Mesenchymal stem cell (in vitro differentiated cells and primary cell): ENCODE measurements around the gene UPP2.

Experiments used
- DNase-seq: peaks from one replicate; pipeline ENCODE4 v3.0.0-alpha.2; 2013
- H2AFZ ChIP-seq: one replicate; pipeline ENCODE4 v1.6.1; 2013; ENCODE audit warnings: low read depth, mild to moderate bottlenecking, control low read depth, inconsistent platforms, low read length, moderate library complexity
- H2AK5ac ChIP-seq: 2 replicates; pipeline ENCODE4 v1.6.1; 2013; ENCODE audit warnings: low read length, moderate library complexity, mild to moderate bottlenecking, inconsistent platforms; ENCODE audit not compliant: severe bottlenecking
- H2BK120ac ChIP-seq: one replicate; pipeline ENCODE4 v1.6.1; 2013; ENCODE audit warnings: low read depth, mild to moderate bottlenecking, inconsistent platforms, low read length, moderate library complexity
- H2BK12ac ChIP-seq, 2 experiments: one replicate each; pipeline ENCODE4 v1.6.1; 2013; ENCODE audit warnings: inconsistent platforms in 2 of 2, low read length in 2 of 2, mild to moderate bottlenecking in 2 of 2, moderate library complexity in 2 of 2, control low read depth in 1 of 2
- H2BK15ac ChIP-seq: one replicate; pipeline ENCODE4 v1.6.1; 2013; ENCODE audit warnings: mild to moderate bottlenecking, low read depth, inconsistent platforms; ENCODE audit not compliant: poor library complexity, severe bottlenecking
- H2BK5ac ChIP-seq: 2 replicates; pipeline ENCODE4 v1.6.1; 2013; ENCODE audit warnings: low read depth, mild to moderate bottlenecking, low read length, control low read depth, inconsistent platforms; ENCODE audit not compliant: poor library complexity, severe bottlenecking
- H3K14ac ChIP-seq, 2 experiments: one replicate each; pipeline ENCODE4 v1.6.1; 2013; ENCODE audit warnings: inconsistent platforms in 2 of 2, low read length in 2 of 2, control low read depth in 1 of 2, mild to moderate bottlenecking in 1 of 2, moderate library complexity in 1 of 2
- H3K18ac ChIP-seq, 2 experiments: one replicate each; pipeline ENCODE4 v1.6.1; 2013; ENCODE audit warnings: inconsistent platforms in 2 of 2, low read length in 2 of 2, control low read depth in 1 of 2, low read depth in 1 of 2, mild to moderate bottlenecking in 1 of 2
- H3K23ac ChIP-seq, 2 experiments: one replicate each; pipeline ENCODE4 v1.6.1; 2013; ENCODE audit warnings: inconsistent platforms in 2 of 2, low read length in 2 of 2, mild to moderate bottlenecking in 2 of 2, moderate library complexity in 2 of 2, control low read depth in 1 of 2
- H3K27ac ChIP-seq: 2 replicates; pipeline ENCODE4 v1.5.1; 2013; ENCODE audit warnings: mild to moderate bottlenecking, moderate library complexity, low read length, control low read depth, inconsistent platforms; ENCODE audit not compliant: poor library complexity, severe bottlenecking
- H3K27me3 ChIP-seq, 2 experiments: 2 replicates each; pipeline versions ENCODE4 v1.6.1 to v1.7.0; 2013; ENCODE audit warnings: low read length in 2 of 2, mild to moderate bottlenecking in 2 of 2, moderate library complexity in 2 of 2, control low read depth in 1 of 2, inconsistent platforms in 1 of 2; ENCODE audit not compliant: control insufficient read depth in 1 of 2, insufficient read depth in 1 of 2
- H3K36me3 ChIP-seq, 2 experiments: 2 replicates each; pipeline versions ENCODE4 v1.6.1 to v1.7.0; 2013; ENCODE audit warnings: low read length in 2 of 2, control low read depth in 1 of 2, inconsistent platforms in 1 of 2, low read depth in 1 of 2, mild to moderate bottlenecking in 1 of 2; ENCODE audit not compliant: insufficient read depth in 2 of 2, control insufficient read depth in 1 of 2
- H3K4ac ChIP-seq, 2 experiments: one replicate each; pipeline ENCODE4 v1.6.1; 2013; ENCODE audit warnings: inconsistent platforms in 2 of 2, low read length in 2 of 2, mild to moderate bottlenecking in 2 of 2, moderate library complexity in 2 of 2, control low read depth in 1 of 2, low read depth in 1 of 2
- H3K4me1 ChIP-seq: 2 replicates; pipeline ENCODE4 v1.6.1; 2013; ENCODE audit warnings: low read depth, low read length, control low read depth; ENCODE audit not compliant: control insufficient read depth, insufficient read depth
- H3K4me2 ChIP-seq: 2 replicates; pipeline ENCODE4 v1.6.1; 2013; ENCODE audit warnings: low read length, mild to moderate bottlenecking, inconsistent platforms; ENCODE audit not compliant: poor library complexity, severe bottlenecking
- H3K4me3 ChIP-seq, 2 experiments: 2 replicates each; pipeline versions ENCODE4 v1.5.1 to v1.7.0; 2013; ENCODE audit warnings: low read length in 2 of 2, mild to moderate bottlenecking in 2 of 2, control low read depth in 1 of 2, low read depth in 1 of 2; ENCODE audit not compliant: insufficient read depth in 1 of 2
- H3K79me1 ChIP-seq: replicated peaks from 2 replicates; pipeline ENCODE4 v1.6.1; 2013; ENCODE audit warnings: mild to moderate bottlenecking, control low read depth, low read length, inconsistent platforms; ENCODE audit not compliant: poor library complexity, severe bottlenecking
- H3K9ac ChIP-seq: 2 replicates; pipeline ENCODE4 v1.7.0; 2013; ENCODE audit warnings: mild to moderate bottlenecking, low read length, moderate library complexity
- H3K9me3 ChIP-seq: 2 replicates; pipeline ENCODE4 v1.7.0; 2013; ENCODE audit warnings: mild to moderate bottlenecking, low read length; ENCODE audit not compliant: control insufficient read depth
- H4K8ac ChIP-seq: one replicate; pipeline ENCODE4 v1.6.1; 2013; ENCODE audit warnings: inconsistent platforms, mild to moderate bottlenecking, low read length, moderate library complexity
- H4K91ac ChIP-seq: one replicate; pipeline ENCODE4 v1.6.1; 2013; ENCODE audit warnings: mild to moderate bottlenecking, low read length, inconsistent platforms
- WGBS: methylation state at CpG from one replicate; pipeline ENCODE4 v1.1.7; 2013; ENCODE audit warnings: mixed read lengths; 5-methylcytosine and 5-hydroxymethylcytosine counted together

Gene UPP2

GRCh38 chr2:158102446-158102845 is 770 bp downstream of the UPP2 start:
- no peak overlapping the region for H3K9ac ChIP-seq
- no peak overlapping the region for H3K4ac ChIP-seq
- H3K4me3 ChIP-seq, result no peak overlapping the region
- no peaks in the 10 kb centered on the region for H3K36me3 ChIP-seq
- H3K4me1 ChIP-seq, result no peaks in the 10 kb centered on the region
- no peak overlapping the region for H2AK5ac ChIP-seq
- WGBS, result no CpG with 5 or more reads among the region's 1 CpG
- H2BK15ac ChIP-seq, result no peak overlapping the region
- no peak overlapping the region for H3K4me2 ChIP-seq
- no peak overlapping the region for H3K18ac ChIP-seq
- H4K8ac ChIP-seq, result no peak overlapping the region
- no peak overlapping the region for H2BK5ac ChIP-seq
- no peak overlapping the region for H3K27ac ChIP-seq
- H3K23ac ChIP-seq, result no peak overlapping the region
- H2AFZ ChIP-seq, result no peak overlapping the region
- no peak overlapping the region for H3K14ac ChIP-seq
- no peak overlapping the region for H4K91ac ChIP-seq
- no peaks in the 10 kb centered on the region for H3K9me3 ChIP-seq
- no peaks in the 10 kb centered on the region for H3K27me3 ChIP-seq
- no peak for DNase-seq
- H2BK12ac ChIP-seq, result no peak overlapping the region
- no peaks in the 10 kb centered on the region for H3K79me1 ChIP-seq
- no peak overlapping the region for H2BK120ac ChIP-seq

- no peak overlapping the region for H3K4me3 ChIP-seq
- 32% methylated on average over 1 of the region's 3 CpGs for whole genome bisulfite sequencing
These were observed 1.8 kb downstream of the UPP2 start for GRCh38 chr2:158103411-158104012.

GRCh38 chr2:158104903-158105302 is 3.2 kb downstream of the UPP2 start:
- no peak overlapping the region for H4K8ac ChIP-seq
- DNase-seq, result no peak
- H3K4me2 ChIP-seq, result no peak overlapping the region
- H2BK12ac ChIP-seq, result no peak overlapping the region
- no peak overlapping the region for H3K18ac ChIP-seq
- WGBS, result 80% methylated on average over 2 of the region's 5 CpGs
- H4K91ac ChIP-seq, result no peak overlapping the region
- H2AK5ac ChIP-seq, result no peak overlapping the region
- H2BK120ac ChIP-seq, result no peak overlapping the region
- H2BK5ac ChIP-seq, result no peak overlapping the region
- no peak overlapping the region for H3K9ac ChIP-seq
- H3K23ac ChIP-seq, result no peak overlapping the region
- no peak overlapping the region for H3K14ac ChIP-seq
- H3K4me1 ChIP-seq, result no peaks in the 10 kb centered on the region
- no peak overlapping the region for H3K4me3 ChIP-seq
- no peak overlapping the region for H3K27ac ChIP-seq
- no peaks in the 10 kb centered on the region for H3K9me3 ChIP-seq
- no peaks in the 10 kb centered on the region for H3K36me3 ChIP-seq
- H3K79me1 ChIP-seq, result no peaks in the 10 kb centered on the region
- no peak overlapping the region for H2AFZ ChIP-seq
- H3K4ac ChIP-seq, result no peak overlapping the region
- no peak overlapping the region for H2BK15ac ChIP-seq
- H3K27me3 ChIP-seq, result no peaks in the 10 kb centered on the region

More at GRCh38 chr2:158103411-158104012, 1.8 kb downstream of the UPP2 start:
- H2BK5ac ChIP-seq, result no peak overlapping the region
- no peak overlapping the region for H2BK120ac ChIP-seq
- no peak for DNase-seq
- no peak overlapping the region for H2BK15ac ChIP-seq
- H3K9ac ChIP-seq, result no peak overlapping the region
- no peak overlapping the region for H2AFZ ChIP-seq
- no peak overlapping the region for H3K14ac ChIP-seq
- H3K4ac ChIP-seq, result no peak overlapping the region
- no peak overlapping the region for H3K18ac ChIP-seq
- H2BK12ac ChIP-seq, result no peak overlapping the region
- H4K91ac ChIP-seq, result no peak overlapping the region
- H4K8ac ChIP-seq, result no peak overlapping the region
- no peak overlapping the region for H2AK5ac ChIP-seq
- H3K4me2 ChIP-seq, result no peak overlapping the region
- no peaks in the 10 kb centered on the region for H3K79me1 ChIP-seq
- H3K27ac ChIP-seq, result no peak overlapping the region
- no peaks in the 10 kb centered on the region for H3K27me3 ChIP-seq
- H3K4me1 ChIP-seq, result no peaks in the 10 kb centered on the region
- no peak overlapping the region for H3K23ac ChIP-seq
- no peaks in the 10 kb centered on the region for H3K36me3 ChIP-seq
- no peaks in the 10 kb centered on the region for H3K9me3 ChIP-seq

- Histone ChIP-seq H3K23ac (no peak overlapping the region), H3K4me2 (no peak overlapping the region), H4K91ac (no peak overlapping the region), H2BK15ac (no peak overlapping the region), H2BK5ac (no peak overlapping the region), H2AK5ac (no peak overlapping the region), H3K4me3 (no peak overlapping the region), H3K14ac (no peak overlapping the region), H3K4ac (no peak overlapping the region), H3K9me3 (no peaks in the 10 kb centered on the region), H3K79me1 (no peaks in the 10 kb centered on the region), H4K8ac (no peak overlapping the region), H3K18ac (no peak overlapping the region), H2BK12ac (no peak overlapping the region), H2BK120ac (no peak overlapping the region), H3K9ac (no peak overlapping the region), H3K27ac (no peak overlapping the region), H3K4me1 (no peaks in the 10 kb centered on the region), H3K36me3 (no peaks in the 10 kb centered on the region), H3K27me3 (no peaks in the 10 kb centered on the region), H2AFZ (no peak overlapping the region)
- whole genome bisulfite sequencing, result 75% methylated on average over 4 of the region's 4 CpGs
- no peak for DNase-seq
These were observed 11.3 kb downstream of the UPP2 start for GRCh38 chr2:158112992-158113391.
